HG02840 (cell line): ENCODE measurements around the gene EFHD1.
"Not testable (repeated sequence)": the region's sequence is repeated elsewhere in the genome, so short reads cannot be mapped to it uniquely, and the experiment has no call there.

ENCODE experiments used
- ATAC-seq: cut with Tn5 transposase; IDR thresholded peaks from one replicate; pipeline ENCODE4 v1.9.1; 2021; ENCODE audit warnings: mild to moderate bottlenecking, moderate library complexity, moderate number of reproducible peaks; ENCODE audit not compliant: unreplicated experiment, low FRiP score

Gene EFHD1

DNA sequence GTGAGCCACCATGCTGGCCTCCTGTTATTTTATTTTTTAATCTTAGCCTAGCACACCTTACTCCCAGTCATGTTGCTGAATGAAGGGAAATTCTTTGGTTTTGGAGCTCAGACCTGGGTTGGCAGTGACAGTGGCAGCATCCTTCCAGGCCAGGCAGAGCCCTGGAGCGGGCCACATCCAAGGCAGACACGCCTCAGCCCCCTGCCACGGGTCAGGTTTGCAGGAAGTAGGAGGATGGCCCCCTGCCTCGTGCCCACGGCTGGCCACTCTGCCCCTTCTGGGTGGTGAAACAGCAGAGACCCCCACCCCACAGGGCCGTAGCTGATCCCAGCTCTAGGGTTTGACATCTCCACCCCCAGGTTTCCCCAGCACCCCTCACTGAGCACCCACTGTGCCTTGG is 11.7 kb downstream of the EFHD1 start:
- ATAC-seq, result no peak

DNA sequence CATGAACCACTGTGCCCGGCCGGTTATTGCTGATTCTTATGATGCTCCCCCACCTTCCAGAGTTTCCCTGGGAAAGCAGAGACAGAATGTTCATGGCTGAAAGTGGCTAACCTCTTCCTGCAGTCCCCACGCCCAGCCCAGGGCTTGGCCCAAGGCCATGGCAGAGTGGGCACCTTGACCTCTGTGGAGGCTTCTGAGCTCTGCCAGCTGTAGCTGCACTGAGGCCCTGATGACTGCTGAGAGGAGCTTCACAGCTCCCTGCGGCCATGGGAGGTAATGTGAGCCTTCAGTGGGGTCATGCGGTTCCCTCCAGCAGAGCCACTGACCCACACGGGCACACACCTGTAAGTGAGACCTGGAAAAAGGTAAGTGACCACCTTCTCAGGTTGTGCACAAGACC is 13.3 kb downstream of the EFHD1 start:
- ATAC-seq, result no peak

DNA sequence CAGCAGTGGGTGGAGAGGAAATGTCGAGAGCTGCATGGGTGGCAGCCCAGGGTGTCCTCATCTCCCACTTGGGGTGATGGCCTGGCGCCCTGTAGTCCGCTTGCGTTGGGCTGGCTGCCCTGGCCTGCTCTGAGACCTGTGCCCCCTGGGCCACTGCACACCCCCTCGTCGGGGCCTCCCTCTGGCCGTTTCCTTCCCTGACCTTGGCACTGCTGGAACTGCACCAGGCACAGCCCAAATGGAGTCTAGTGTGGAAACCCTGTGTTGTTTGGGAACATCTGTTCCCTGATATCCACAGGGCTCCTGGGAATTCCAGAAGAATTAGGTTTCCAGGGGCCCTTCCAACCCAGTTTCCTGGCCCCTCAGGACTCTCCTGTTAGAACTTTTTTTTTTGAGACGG is 13.9 kb downstream of the EFHD1 start:
- ATAC-seq, result no peak

DNA sequence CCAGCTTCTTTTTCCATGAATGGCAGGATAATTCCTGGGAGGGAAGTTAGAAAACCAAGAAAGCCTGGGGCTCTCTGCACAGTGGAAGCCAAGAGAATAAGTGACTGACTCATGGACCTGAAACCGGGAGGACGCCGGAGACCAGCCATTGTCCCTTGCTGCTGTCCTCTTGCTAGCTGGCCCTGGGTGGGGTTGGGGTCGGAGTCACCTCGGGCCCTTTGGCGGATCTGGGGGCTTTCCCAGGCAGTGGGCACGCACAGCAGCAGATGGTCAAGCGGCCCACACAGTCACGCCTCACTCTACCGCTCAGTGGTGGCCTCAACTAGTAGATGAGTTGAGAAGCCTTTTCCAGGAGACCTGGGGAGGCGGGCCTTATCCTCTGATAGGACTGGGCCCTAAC is 15.6 kb downstream of the EFHD1 start:
- no peak for ATAC-seq

DNA sequence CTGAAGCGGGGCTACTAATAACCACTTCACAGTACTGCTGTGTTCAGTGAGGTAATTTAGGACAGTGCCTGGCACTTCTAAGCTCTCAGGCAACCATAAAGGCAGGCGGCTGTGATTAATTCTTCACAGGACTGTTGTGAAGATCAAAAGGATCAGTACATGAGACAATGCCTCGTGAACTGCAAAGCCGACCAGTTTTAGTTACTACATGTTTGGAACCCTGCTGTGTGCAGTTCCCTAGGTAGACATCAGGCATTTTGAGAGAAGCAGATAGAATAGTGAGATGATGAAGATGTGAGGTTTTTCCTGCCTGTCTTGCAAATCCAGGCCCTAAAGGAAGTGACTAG is 19.1 kb downstream of the EFHD1 start:
- no peak for ATAC-seq

DNA sequence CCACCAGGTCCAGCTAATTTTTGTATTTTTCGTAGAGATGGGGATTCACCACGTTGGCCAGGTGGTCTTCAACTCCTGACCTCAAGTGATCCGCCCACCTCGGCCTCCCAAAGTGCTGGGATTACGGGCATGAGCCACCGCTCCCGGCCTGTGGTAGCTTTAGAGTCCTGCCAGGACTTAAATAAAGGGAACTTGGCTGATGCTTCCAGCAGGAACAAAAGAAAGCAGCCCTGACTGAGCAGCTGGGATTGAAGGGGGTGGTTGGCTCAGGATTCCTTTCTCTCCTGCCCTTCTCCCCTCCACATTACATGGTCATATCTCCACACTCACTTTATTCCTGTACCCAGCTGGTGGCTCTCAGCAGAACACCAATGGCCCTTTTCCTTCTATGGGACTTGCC is 20.0 kb downstream of the EFHD1 start:
- ATAC-seq, result no peak

DNA sequence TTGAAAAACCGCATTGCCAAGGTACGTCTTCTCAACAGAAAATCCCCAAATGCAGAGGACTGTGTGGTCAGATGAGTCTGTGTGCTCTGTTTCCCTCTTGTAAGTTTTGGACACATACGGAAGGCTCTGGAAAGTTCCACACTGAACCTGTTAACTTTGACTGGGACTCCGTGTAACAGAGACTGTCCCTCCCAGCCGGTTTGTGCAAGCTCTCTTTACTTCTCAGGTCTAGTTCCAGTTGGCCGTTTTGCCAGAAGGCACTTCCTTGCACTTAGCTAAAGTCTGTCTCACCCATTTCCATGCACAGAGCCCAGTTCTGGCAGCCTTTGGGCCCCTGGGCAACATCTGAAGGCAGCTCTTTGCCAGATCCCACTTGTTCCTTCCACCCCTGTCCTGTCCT is 22.0 kb downstream of the EFHD1 start:
- ATAC-seq, result no peak

DNA sequence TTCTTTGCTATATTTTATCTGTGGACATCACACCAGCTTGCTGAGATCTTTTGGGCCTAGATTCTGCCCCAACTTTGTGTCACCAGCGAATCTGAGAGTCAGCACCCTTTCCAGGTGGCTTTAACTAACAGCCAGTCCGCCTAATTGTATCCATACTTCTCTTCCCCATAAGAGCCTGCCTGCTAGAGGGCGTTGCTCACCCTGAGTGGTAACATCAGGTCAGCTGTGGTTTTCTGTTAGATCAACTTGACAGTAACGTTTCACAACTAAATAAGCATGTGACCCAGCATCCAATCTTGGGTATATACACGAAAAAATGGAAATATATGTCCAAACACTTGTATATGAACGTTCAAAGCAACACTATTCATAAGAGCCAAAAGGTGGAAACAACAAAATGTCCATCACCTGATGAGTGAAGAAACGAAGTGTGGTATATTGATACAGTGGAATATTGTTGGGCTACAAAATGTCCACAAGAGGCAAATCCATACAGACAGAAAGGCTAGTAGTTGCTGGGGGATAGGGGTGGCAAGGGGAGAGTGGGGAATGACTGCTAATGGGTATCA is 24.9 kb downstream of the EFHD1 start:
- no peak for ATAC-seq

DNA sequence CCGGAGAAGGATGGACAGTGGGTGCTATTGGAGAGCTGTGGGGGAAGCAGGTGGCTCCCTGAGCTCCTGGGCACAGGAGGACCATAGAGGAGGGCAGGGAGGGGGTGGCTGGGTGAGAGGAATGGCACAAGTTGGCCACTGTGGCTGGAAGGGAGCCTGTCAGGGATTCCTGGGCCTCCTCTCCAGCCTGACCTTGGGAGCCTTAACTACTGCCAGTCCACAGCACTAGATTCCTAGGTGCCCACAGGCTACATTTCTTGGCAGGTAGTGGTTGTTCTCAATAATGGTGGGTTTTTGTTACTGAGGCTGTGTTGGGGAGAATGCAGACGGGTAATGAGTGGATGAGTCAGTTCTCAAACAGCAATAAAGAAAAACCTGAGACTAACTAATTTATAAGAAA is 26.0 kb downstream of the EFHD1 start:
- no peak for ATAC-seq

DNA sequence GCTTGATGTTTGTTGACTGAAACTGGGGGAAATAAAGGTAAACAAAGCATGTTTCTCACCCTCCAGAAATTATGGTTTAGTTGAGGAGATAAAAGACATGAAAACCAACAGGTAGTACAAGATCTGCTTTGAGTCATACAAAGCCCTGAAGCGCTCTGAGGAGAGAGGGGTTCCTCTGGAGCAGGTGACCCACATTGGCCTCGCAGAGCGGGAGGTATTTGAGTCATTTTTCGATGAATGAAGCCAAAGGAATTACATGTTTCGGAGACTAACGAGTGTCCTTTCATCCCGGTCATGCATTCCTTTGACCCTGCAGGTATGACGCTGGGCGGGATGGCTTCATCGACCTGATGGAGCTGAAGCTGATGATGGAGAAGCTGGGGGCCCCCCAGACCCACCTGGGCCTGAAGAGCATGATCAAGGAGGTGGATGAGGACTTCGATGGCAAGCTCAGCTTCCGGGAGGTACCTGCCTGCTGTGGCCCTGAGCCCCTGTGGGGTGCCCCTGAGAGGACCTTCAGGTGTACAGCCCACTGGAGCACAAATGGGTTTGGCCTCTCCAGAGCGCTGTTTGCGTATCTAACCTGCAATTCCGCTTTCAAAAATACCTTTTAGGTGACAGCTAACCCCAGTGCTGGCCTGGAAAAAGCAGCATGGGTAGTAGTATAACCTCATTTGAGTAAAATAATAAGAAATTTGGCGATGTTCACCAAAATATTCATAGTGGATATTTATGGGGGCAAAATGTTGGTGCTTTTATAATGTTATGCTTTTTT is 29.3 kb downstream of the EFHD1 start:
- ATAC-seq, result no peak

DNA sequence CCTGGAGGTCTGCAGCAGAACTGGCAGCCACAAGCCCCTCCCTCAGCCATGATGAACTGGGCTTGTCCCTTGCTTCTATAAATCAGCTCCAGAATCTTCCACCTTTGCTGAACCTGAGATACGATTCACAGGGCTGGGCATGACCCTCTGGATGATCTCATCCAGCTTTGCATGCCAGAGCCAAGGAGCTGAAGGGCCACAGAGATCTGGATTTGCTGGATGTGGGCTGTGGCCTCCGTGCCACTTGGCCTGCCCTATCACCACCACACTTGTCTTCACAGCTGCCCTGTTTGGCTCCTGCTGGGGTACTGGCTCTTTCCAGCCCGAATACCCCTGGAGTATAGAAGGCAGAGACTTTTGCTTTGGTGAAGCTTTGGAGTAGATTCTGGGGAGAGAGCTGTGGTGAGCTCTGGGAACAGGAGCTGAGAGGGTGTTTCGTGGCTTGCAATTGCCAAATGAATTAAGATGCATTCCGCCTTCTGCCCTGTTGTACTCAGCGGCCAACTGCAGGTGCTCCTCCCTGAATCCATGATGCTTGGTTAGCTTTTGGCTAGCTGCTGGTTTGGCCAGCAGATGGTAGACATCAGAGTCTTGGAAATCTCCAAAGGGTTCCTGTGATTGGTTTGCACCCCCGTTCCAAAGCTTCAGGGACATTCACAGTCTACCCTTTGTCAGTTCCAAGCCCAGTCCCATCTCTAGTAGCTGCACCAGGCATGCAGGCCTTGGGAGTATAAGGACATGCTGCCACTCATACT is 32.8 kb downstream of the EFHD1 start:
- no peak for ATAC-seq

DNA sequence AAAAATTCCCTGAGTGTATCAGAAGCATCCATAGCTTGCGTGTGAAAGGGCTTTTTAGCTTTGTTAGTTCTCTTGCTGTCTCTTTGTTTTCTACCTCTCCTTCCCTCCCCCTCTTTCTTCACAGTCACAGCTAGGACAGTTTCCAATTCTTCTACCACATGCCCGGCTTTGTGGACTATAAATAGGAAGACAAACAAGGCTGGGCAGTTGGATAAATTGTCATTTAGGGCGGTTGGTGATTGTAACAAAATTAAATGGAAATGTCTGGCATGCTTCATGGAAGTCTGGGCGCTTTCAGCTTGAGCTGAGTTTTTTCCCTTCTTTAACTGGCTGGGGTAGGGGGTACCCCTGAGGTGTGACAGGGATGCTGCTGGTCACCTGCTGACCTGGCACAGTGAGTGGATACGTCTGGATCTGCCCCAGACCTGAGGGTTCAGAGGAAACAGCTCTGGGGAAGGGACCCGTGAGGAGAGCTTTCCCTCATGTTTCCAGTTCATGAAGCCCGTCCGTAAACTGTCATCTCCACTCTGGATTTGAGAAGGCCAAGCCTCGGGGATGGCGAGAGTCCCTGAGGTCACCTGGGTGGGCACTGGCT is 34.7 kb downstream of the EFHD1 start:
- no peak for ATAC-seq

DNA sequence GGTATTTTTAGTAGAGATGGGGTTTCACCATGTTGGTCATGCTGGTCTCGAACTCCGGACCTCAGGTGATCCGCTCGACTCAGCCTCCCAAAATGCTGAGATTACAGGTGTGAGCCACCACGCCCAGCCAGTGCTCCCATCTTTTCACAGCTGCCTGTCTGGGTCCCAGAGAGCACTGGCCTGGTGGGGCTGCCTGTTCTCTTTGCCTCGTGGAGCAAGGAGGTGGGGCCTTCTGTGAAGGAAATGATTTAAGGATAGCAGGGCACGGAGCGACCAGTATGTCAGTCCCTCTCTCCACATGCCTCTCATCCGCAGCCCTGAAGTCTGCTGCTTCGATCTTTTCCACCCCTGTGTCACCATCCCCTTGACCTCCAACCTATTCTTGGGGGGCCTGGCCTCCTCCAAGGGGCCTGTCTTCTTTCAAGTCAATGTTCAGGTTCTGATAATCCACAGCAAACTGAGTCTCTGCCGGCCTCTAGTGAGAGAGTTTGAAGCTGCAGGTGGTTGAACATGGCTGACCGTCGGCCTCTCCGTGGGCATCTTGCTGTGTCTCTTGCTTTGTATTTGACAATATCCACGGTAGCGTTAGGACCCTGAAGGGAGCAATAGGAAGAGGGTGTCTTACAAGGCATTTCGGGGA is 35.5 kb downstream of the EFHD1 start:
- ATAC-seq, result no peak

DNA sequence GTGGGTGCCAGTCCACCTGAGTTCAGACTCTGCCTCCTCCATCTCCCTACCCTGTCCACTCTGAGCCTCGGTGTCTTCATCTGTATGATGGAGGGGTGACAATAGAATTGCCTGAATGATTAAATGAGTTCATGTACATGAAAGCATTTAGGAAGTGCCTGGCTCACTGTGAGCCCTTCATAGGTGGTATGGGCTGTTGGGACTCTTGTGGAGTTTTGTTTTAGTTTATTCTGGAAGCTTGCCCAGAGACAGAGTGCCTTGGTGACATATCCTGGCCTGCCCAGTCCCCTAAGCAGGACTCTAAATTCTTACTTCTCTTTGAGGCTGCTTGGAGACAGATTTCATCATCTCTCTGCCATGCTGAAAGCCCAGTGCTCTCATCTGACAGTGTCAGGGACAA is 39.2 kb downstream of the EFHD1 start:
- ATAC-seq, result no peak

DNA sequence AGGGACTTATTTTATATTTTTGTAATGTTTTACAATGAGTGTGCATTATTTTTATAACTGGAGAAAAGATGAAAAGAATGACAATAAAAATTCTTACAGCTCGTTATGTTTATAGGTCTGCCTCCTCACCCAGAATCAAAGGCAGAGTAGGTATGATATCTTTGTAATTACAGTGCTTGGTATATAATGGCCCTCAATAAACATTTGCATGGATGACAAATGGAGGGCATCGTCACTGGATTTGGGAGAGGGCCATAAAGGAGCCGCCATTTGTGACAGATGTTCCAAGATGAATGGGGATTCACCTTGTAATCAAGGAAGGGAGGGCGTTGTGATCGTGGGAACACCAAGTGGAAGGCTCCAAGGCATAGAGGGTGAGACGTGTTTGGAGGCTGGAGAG is 41.1 kb downstream of the EFHD1 start:
- ATAC-seq, result no peak

DNA sequence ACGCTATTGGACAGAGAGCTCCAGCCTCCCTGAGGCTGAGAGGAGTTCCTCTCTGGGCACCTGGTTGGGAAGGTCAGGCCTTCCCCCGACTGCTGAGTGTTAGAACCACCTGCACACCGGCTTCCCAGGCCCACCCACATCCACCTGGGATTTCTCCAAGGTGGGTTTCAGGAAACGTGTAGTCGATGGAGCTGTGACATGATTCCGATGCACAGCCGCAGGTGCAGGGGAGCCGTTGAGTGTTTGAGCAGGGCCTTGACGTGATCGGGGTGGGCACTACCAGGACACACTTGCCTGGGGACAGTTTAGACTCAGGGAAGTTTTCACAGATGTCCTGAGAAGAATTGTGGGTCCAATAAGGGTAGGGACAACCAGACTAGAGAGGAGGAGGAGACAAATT is 42.0 kb downstream of the EFHD1 start:
- ATAC-seq, result no peak

DNA sequence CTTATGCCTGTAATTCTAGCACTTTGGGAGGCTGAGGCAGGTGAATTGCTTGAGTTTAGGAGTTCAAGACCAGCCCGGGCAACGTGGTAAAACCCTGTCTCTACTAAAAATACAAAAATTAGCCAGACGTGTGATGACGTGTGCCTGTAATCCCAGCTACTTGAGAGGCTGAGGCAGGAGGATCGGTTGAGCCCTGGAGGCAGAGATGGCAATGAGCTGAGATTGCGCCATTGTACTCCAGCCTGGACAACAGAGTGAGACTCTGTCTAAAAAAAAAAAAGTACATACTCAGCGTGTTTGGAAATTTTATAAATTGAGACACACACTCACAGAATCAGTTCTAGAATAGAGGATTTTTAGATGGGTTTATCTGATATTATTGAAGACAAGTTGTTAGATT is 46.6 kb downstream of the EFHD1 start:
- ATAC-seq, result no peak

DNA sequence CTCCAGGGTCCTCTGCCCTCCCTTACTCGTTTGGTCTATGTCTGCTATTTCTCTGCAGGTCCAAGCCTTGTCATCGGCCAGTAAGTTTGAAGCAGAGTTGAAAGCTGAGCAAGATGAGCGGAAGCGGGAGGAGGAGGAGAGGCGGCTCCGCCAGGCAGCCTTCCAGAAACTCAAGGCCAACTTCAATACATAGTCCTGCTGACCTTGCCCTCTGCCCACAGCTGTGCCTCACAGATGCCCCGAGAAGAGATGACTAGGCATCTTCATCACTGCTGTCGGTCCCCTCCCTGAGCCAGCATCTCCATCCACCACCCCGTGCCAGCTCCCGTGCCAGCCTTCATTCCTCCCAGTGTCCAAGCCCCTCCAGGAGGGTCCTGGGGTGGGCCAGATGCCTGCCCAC is 48.1 kb downstream of the EFHD1 start:
- ATAC-seq, result no peak

DNA sequence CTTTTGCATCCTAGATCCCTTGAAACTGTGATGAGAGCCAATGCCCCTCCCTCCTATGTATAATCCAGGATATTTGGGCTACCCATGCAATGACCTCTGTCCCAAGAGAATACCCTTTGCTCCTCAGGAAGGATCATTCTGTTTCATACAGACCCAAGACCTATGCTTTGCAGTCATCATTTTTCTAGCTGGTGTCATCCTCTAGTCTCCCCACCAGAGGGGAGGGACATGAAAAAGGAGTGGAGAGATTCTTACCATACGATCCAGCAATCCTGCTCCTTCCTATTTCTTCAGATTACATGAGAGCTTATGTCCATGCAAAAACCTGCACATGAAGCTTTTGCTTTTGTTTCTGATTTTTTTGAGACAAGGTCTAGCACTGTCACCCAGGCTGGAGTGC is 50.0 kb downstream of the EFHD1 start:
- no peak for ATAC-seq

DNA sequence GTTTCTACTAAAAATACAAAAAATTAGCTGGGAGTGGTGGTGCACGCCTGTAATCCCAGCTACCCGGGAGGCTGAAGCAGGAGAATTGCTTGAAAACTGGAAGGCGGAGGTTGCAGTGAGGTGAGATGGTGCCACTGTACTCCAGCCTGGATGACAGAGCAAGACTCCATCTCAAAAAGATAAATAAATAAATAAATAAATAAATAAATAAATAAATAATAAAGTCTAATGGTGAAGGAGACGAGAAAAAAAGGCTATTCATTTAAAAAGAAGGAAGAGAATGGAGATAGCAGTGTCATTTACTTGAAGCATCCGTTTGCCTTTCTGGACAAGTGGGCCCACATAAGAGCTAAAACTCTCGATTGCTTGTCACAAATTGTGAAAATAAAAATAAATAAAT is 52.0 kb downstream of the EFHD1 start:
- not testable (repeated sequence) for ATAC-seq
